ENCODE results near the gene SBF2.

Gene SBF2

DNA sequence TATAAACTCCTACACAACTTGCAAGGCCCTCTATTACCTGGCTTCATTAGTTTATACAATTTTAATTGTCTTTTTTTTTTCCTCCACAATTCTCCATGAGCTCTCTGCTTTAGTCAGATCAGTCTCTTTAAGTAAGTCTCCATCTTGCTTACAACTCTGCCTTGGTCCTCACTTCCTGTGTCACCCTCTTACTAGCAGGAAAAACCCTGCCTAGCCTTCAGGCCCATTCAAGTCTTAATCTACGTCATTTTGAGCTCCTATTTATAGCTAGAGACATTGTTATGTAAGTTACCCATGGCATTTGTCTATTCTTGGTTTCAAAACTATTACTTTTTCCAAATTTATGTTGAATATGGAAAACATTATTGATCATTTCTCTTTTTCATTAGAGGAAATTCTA, 177.4 kb downstream of the SBF2 start:
- Histone ChIP-seq H4K20me1 (ENCODE audit: insufficient read depth, low read length) (no peaks in the 10 kb centered on the region), H3K79me2 (ENCODE audit: insufficient read depth, low read length) (no peaks in the 10 kb centered on the region), H3K27ac (ENCODE audit: low read depth, low read length, poor library complexity, severe bottlenecking) (no peak overlapping the region), H3K4me2 (ENCODE audit: low read length) (no peak overlapping the region), H2AFZ (ENCODE audit: low read length) (no peak overlapping the region), H3K27me3 (ENCODE audit: insufficient read depth, low read length) (no peaks in the 10 kb centered on the region), H3K9ac (ENCODE audit: low read length) (no peak overlapping the region), H3K9me2 (ENCODE audit: low read depth, low read length) (no peaks in the 10 kb centered on the region), H3K36me3 (ENCODE audit: insufficient read depth, low read length) (no peaks in the 10 kb centered on the region), H3K9me3 (ENCODE audit: low read length) (peaks cover 2% of the 10 kb centered on the region; the same call in 1 of the 2 replicates), H3K4me1 (ENCODE audit: insufficient read depth, low read length, severe bottlenecking) (no peaks in the 10 kb centered on the region), H3F3A (ENCODE audit: insufficient read depth, low read length) (no peaks in the 10 kb centered on the region), H3K4me3 (ENCODE audit: low read depth, low read length, poor library complexity, severe bottlenecking) (no peak overlapping the region)
- TF ChIP-seq EZH2 (IDR thresholded peaks at IDR 0.05; ENCODE audit: borderline replicate concordance, low read length) = no peak
- TF ChIP-seq, protein P1, sequence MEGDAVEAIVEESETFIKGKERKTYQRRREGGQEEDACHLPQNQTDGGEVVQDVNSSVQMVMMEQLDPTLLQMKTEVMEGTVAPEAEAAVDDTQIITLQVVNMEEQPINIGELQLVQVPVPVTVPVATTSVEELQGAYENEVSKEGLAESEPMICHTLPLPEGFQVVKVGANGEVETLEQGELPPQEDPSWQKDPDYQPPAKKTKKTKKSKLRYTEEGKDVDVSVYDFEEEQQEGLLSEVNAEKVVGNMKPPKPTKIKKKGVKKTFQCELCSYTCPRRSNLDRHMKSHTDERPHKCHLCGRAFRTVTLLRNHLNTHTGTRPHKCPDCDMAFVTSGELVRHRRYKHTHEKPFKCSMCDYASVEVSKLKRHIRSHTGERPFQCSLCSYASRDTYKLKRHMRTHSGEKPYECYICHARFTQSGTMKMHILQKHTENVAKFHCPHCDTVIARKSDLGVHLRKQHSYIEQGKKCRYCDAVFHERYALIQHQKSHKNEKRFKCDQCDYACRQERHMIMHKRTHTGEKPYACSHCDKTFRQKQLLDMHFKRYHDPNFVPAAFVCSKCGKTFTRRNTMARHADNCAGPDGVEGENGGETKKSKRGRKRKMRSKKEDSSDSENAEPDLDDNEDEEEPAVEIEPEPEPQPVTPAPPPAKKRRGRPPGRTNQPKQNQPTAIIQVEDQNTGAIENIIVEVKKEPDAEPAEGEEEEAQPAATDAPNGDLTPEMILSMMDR (IDR thresholded peaks at IDR 0.05; ENCODE audit: low read length) = no peak

DNA sequence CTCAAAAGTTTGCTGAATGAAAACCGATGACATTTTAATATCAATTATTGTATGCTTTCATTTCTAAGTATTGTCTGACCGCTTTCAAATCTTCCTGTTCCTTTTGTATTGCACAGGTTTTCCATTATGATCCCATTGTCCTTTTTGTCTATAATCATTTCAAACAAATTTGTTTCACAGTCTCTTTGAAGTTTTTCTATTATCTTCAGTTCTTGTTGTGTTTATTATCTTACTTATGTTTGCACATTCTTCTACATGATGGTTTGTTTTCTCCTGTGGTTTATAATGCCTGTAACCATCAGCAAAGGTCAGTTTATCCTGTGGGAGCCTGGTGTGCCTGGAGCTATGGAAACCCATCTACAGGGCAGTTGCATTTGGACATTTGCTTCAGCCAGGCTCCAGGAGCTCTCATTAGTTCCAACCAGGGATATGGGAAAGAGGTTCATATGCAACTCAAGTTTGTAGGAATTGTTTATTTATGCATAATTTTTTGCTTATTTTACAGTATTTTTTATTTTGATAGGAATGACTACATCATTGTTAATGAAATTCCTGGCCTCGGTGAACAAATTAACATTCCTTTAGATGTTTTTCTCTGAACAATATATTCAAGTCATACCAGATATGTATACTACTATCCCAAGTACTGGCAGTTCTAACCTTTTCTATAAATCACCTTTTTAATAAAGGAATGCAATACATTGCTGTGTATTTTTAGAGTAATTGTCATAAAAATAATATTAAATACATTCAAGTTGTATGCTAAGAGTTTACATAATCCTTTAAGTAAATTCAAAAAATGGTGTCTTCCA, 179.2 kb downstream of the SBF2 start:
- Histone ChIP-seq H3K79me2 (ENCODE audit: insufficient read depth, low read length) (no peaks in the 10 kb centered on the region), H4K20me1 (ENCODE audit: insufficient read depth, low read length) (no peaks in the 10 kb centered on the region), H2AFZ (ENCODE audit: low read length) (no peak overlapping the region), H3F3A (ENCODE audit: insufficient read depth, low read length) (no peaks in the 10 kb centered on the region), H3K4me3 (ENCODE audit: low read depth, low read length, poor library complexity, severe bottlenecking) (no peak overlapping the region), H3K27me3 (ENCODE audit: insufficient read depth, low read length) (no peaks in the 10 kb centered on the region), H3K36me3 (ENCODE audit: insufficient read depth, low read length) (no peaks in the 10 kb centered on the region), H3K9me2 (ENCODE audit: low read depth, low read length) (no peaks in the 10 kb centered on the region), H3K4me1 (ENCODE audit: insufficient read depth, low read length, severe bottlenecking) (no peaks in the 10 kb centered on the region), H3K9ac (ENCODE audit: low read length) (no peak overlapping the region), H3K9me3 (ENCODE audit: low read length) (peaks cover 2% of the 10 kb centered on the region; the same call in 1 of the 2 replicates), H3K27ac (ENCODE audit: low read depth, low read length, poor library complexity, severe bottlenecking) (no peak overlapping the region), H3K4me2 (ENCODE audit: low read length) (no peak overlapping the region)
- TF ChIP-seq, protein P1 (IDR thresholded peaks at IDR 0.05; ENCODE audit: low read length) = no peak
- TF ChIP-seq EZH2 (IDR thresholded peaks at IDR 0.05; ENCODE audit: borderline replicate concordance, low read length) = no peak

DNA sequence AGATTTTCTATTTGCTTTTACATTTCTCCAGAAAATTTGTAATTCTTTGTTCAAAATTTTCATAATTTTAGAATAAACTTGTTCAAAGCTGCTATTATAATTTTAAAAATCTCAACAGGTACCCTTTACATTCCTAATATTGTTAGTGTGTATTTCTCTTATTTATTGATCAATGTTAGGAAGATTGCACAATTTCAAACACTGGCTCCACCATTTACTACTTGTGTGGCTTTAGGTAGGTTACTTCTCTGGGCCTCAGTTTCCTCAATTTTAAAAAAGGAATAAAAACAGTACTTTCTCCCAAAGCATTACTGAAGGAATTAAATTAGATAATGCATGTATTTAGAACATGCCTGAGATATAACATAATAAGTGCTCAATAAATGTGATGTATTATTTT, 180.2 kb downstream of the SBF2 start:
- H4K20me1 ChIP-seq (ENCODE audit: insufficient read depth, low read length) = no peaks in the 10 kb centered on the region
- no peaks in the 10 kb centered on the region for H3K4me1 ChIP-seq (ENCODE audit: insufficient read depth, low read length, severe bottlenecking)
- no peaks in the 10 kb centered on the region for H3K36me3 ChIP-seq (ENCODE audit: insufficient read depth, low read length)

More for the DNA sequence above, 180.2 kb downstream of the SBF2 start:
- TF ChIP-seq EZH2 (IDR thresholded peaks at IDR 0.05; ENCODE audit: borderline replicate concordance, low read length) = no peak
- TF ChIP-seq, protein P1 (IDR thresholded peaks at IDR 0.05; ENCODE audit: low read length) = no peak
- Histone ChIP-seq H3F3A (ENCODE audit: insufficient read depth, low read length) (no peaks in the 10 kb centered on the region), H3K4me2 (ENCODE audit: low read length) (no peak overlapping the region), H3K27me3 (ENCODE audit: insufficient read depth, low read length) (no peaks in the 10 kb centered on the region), H3K9me3 (ENCODE audit: low read length) (peaks cover 2% of the 10 kb centered on the region; the same call in 1 of the 2 replicates), H3K9me2 (ENCODE audit: low read depth, low read length) (no peaks in the 10 kb centered on the region), H3K4me3 (ENCODE audit: low read depth, low read length, poor library complexity, severe bottlenecking) (no peak overlapping the region), H2AFZ (ENCODE audit: low read length) (no peak overlapping the region), H3K27ac (ENCODE audit: low read depth, low read length, poor library complexity, severe bottlenecking) (no peak overlapping the region), H3K9ac (ENCODE audit: low read length) (no peak overlapping the region), H3K79me2 (ENCODE audit: insufficient read depth, low read length) (no peaks in the 10 kb centered on the region)

All from OCI-LY1 (cell line).